22Rv1 (cell line): ENCODE measurements around the gene KIFC3.

Source experiments
- CTCF ChIP-seq: fragments of 450-650 bp; IDR thresholded peaks from 2 replicates; pipeline ENCODE4 v1.5.1; 2017; ENCODE audit warnings: mild to moderate bottlenecking
- ZFX ChIP-seq: fragments of 450-650 bp; IDR thresholded peaks from 2 replicates; pipeline ENCODE4 v1.6.1; 2017; ENCODE audit warnings: antibody characterized with exemption, borderline replicate concordance

GRCh38 chr16:57787519-57787905 is 14.8 kb downstream of the KIFC3 start:
- TF ChIP-seq CTCF = no peak
- TF ChIP-seq ZFX = no peak
